Measurements from ENCODE around the gene PADI3. TPM values are rescaled to one million over a fixed set of nuclear protein-coding genes. Genes with fewer than 3 reads are reported as not detected.

PADI3 gene
- total and polyA plus RNA-seq, 2 of the 13 experiments (the other 11 are each of a cell fraction or from before 2014, with no cell fraction given): not detected

GRCh38 chr1:17329610-17330009 lies 80.7 kb downstream of the PADI3 start (continued):
- TF ChIP-seq FIP1L1 (IDR thresholded peaks at IDR 0.05; ENCODE audit: borderline replicate concordance, insufficient read depth, low read depth, low read length) (no peak), ZNF781 (CRISPR knock-in tag; IDR thresholded peaks at IDR 0.05; ENCODE audit: borderline replicate concordance, not compliant biosample characterization) (no peak), ATM (IDR thresholded peaks at IDR 0.05; ENCODE audit: borderline replicate concordance) (no peak), ARNT (IDR thresholded peaks at IDR 0.05) (no peak), ARID5B (CRISPR knock-in tag; IDR thresholded peaks at IDR 0.05) (no peak), HNF4G (IDR thresholded peaks at IDR 0.05; ENCODE audit: borderline replicate concordance, low read depth, low read length) (no peak), HNF4G (CRISPR knock-in tag; IDR thresholded peaks at IDR 0.05; ENCODE audit: borderline replicate concordance, low read depth) (no peak)

- Histone ChIP-seq H3K9me3 (ENCODE audit: low read length) (no peaks in the 10 kb centered on the region), H3K4me1 (ENCODE audit: insufficient read depth, low read length) (peaks cover 6% of the 10 kb centered on the region; the same call in 1 of the 2 replicates), H4K20me1 (ENCODE audit: insufficient read depth, low read length) (no peaks in the 10 kb centered on the region), H3K27ac (ENCODE audit: extremely low read length, insufficient read depth, low read length) (no peak overlapping the region), H3K4me3 (replicated peaks in 1 of 3; ENCODE audit: insufficient read depth in 1 of 3, low read depth in 2 of 3, low read length in 3 of 3) (no peak overlapping the region), H3K79me2 (ENCODE audit: insufficient read depth, low read length) (no peaks in the 10 kb centered on the region), H3K9ac (ENCODE audit: insufficient read depth, low read depth, low read length) (no peak overlapping the region), H2AFZ (ENCODE audit: low read length) (no peak overlapping the region), H3K4me2 (ENCODE audit: low read depth, low read length) (no peak overlapping the region), H3K36me3 (replicated peaks in 1 of 2; ENCODE audit: control insufficient read depth in 1 of 2, insufficient read depth in 2 of 2, low read length in 2 of 2) (no peaks in the 10 kb centered on the region), H3K27me3 (ENCODE audit: control insufficient read depth in 1 of 2, insufficient read depth in 2 of 2, low read length in 2 of 2) (peaks cover 1 to 10% of the 10 kb centered on the region in 2 experiments; a peak in 3 of 5 replicates)
- in situ Hi-C loops (cut with HindIII; ENCODE audit: extremely low pct_ligation_motif_present, low pct_unique_long_range_greater_than_20kb): no loop called here
- FAIRE-seq (no peak), ATAC-seq (no peak), DNase-seq (ENCODE audit: low spot score) (no peak)
- WGBS (ENCODE audit: low lambda C conversion rate): 6% methylated on average over 7 of the region's 7 CpGs
- BruUV-seq (replicated peaks): no TSS peak
- CTCF ChIA-PET (ENCODE audit: low intra/inter-chr PET ratio, low total read pairs): no interaction called here
- intact Hi-C loops (cut with micrococcal nuclease; ENCODE audit: unreplicated experiment): no loop called here
- POLR2A ChIA-PET: no interaction called here
- TF ChIP-seq ZNF841 (CRISPR knock-in tag; IDR thresholded peaks at IDR 0.05; ENCODE audit: borderline replicate concordance) (no peak), ZNF782 (CRISPR knock-in tag; IDR thresholded peaks at IDR 0.05; ENCODE audit: borderline replicate concordance) (no peak), ZNF773 (CRISPR knock-in tag; IDR thresholded peaks at IDR 0.05; ENCODE audit: borderline replicate concordance) (no peak), ZNF124 (CRISPR knock-in tag; IDR thresholded peaks at IDR 0.05) (no peak), ZNF563 (CRISPR knock-in tag; IDR thresholded peaks at IDR 0.05) (no peak), MEIS1 (CRISPR knock-in tag; IDR thresholded peaks at IDR 0.05; ENCODE audit: borderline replicate concordance) (no peak), ZNF652 (CRISPR knock-in tag; IDR thresholded peaks at IDR 0.05; ENCODE audit: borderline replicate concordance, low read depth) (no peak), MLLT10 (CRISPR knock-in tag; IDR thresholded peaks at IDR 0.05) (no peak)
Measured at GRCh38 chr1:17330856-17331255, 82.0 kb downstream of the PADI3 start.

Data from HepG2 (cell line).